GM12801 (cell line): ENCODE results near the gene MUC2.

Experiments
- CTCF ChIP-seq: IDR thresholded peaks from one replicate; pipeline ENCODE4 v1.5.1; 2011; ENCODE audit warnings: control low read depth; ENCODE audit not compliant: insufficient read length; ENCODE audit errors: extremely low read depth

MUC2 gene

GRCh38 chr11:1041936-1042608, 32.6 kb upstream of the MUC2 start:
- no peak for TF ChIP-seq CTCF

GRCh38 chr11:1042626-1043562, 31.8 kb upstream of the MUC2 start:
- TF ChIP-seq CTCF = no peak

GRCh38 chr11:1043563-1044096, 31.0 kb upstream of the MUC2 start:
- no peak for TF ChIP-seq CTCF

- TF ChIP-seq CTCF = no peak
Measured at GRCh38 chr11:1044160-1044559, 30.5 kb upstream of the MUC2 start.

- TF ChIP-seq CTCF = no peak
Measured at GRCh38 chr11:1047595-1048156, 27.0 kb upstream of the MUC2 start.

- TF ChIP-seq CTCF = no peak
Measured at GRCh38 chr11:1048375-1049070, 26.2 kb upstream of the MUC2 start.

GRCh38 chr11:1049071-1049405, 25.6 kb upstream of the MUC2 start:
- no peak for TF ChIP-seq CTCF
